Heart left ventricle (tissue), 16 donors: ENCODE results near the gene CLMN. TPM values are rescaled to one million over a fixed set of nuclear protein-coding genes. Genes with fewer than 3 reads are reported as not detected.

Experiments used
- ATAC-seq, 4 donors: fragments of 200-7000 bp; cut with Tn5 transposase; one replicate each; pipeline ENCODE4 v1.9.1; 2020 to 2022; ENCODE audit warnings: moderate library complexity in 4 of 4, mild to moderate bottlenecking in 3 of 4, moderate number of reproducible peaks in 1 of 4
- DNase-seq, 5 donors: peaks; one replicate each; pipeline ENCODE4 v3.0.0-alpha.2; 2020
- H3K27ac ChIP-seq, 12 donors: fragments of 200-600 bp; sonication (generic) in 4 of 12; one replicate each; pipeline versions ENCODE4 v1.5.0 to v1.8.0; 2016 to 2022; ENCODE audit warnings: mild to moderate bottlenecking in 2 of 12
- H3K27me3 ChIP-seq, 9 donors: fragments of 200-600 bp; sonication (generic) in 2 of 9; one replicate each; pipeline versions ENCODE4 v1.5.1 to v1.8.0; 2016 to 2022; ENCODE audit warnings: mild to moderate bottlenecking in 3 of 9
- H3K36me3 ChIP-seq, 9 donors: fragments of 200-600 bp; sonication (generic) in 2 of 9; one replicate each; pipeline versions ENCODE4 v1.5.0 to v1.8.0; 2018 to 2022; ENCODE audit warnings: mild to moderate bottlenecking in 2 of 9
- H3K4me1 ChIP-seq, 12 donors: fragments of 200-600 bp; sonication (generic) in 4 of 12; one replicate each; pipeline versions ENCODE4 v1.5.0 to v1.8.0; 2016 to 2022; ENCODE audit warnings: mild to moderate bottlenecking in 3 of 12
- H3K4me3 ChIP-seq, 12 donors: fragments of 200-600 bp; sonication (generic) in 4 of 12; one replicate each; pipeline versions ENCODE4 v1.5.0 to v1.8.0; 2017 to 2022; ENCODE audit warnings: mild to moderate bottlenecking in 9 of 12, moderate library complexity in 4 of 12
- H3K9me3 ChIP-seq, 12 donors: fragments of 200-600 bp; sonication (generic) in 4 of 12; one replicate each; pipeline versions ENCODE4 v1.5.0 to v1.8.0; 2016 to 2022; ENCODE audit warnings: mild to moderate bottlenecking in 1 of 12
- POLR2A ChIP-seq, 2 donors: fragments of 450-650 bp; IDR thresholded peaks; one replicate each; pipeline ENCODE4 v1.6.1; 2017; ENCODE audit warnings: antibody characterized with exemption in 2 of 2, mild to moderate bottlenecking in 2 of 2, moderate library complexity in 2 of 2
- WGBS, 4 donors: extraction: QIAGEN DNeasy Blood & Tissue Kit in 2 of 4; methylation state at CpG; one replicate each; pipeline versions ENCODE4 v1.1.5 to v1.1.7; 2013 to 2018; 5-methylcytosine and 5-hydroxymethylcytosine counted together
- intact Hi-C, 10 donors: fragments of 100-400 bp; cut with DNase I; formaldehyde crosslinking; loops; one replicate each; pipeline versions ENCODE4 v1.11.1 to v1.14.2; 2022
- polyA plus RNA-seq, 2 donors: library from polyadenylated mRNA; stranded (reverse); fragments of 200-250 nt; gene quantifications; one replicate each; pipeline ENCODE4 v1.2.3, GENCODE V29; 2013
- total RNA-seq, 9 donors: library from RNA; depleted of rRNA in 2 of 9; stranded (reverse); fragments of >200 nt in 2 of 9; fragmentation: NEBNext Ultra II Directional in 3 of 9; extraction: Animal tissue kit (Norgen Biotek cat#: 25700) in 3 of 9; gene quantifications; one replicate each; pipeline versions ENCODE4 v1.1.0 to v1.2.4, GENCODE V29; 2016 to 2023
- TF ChIP-seq, protein P1 (sequence below), 12 donors: fragments of 200-600 bp; sonication (generic) in 4 of 12; IDR thresholded peaks; one replicate each; pipeline versions ENCODE4 v1.5.0 to v1.8.0; 2018 to 2022; ENCODE audit warnings: antibody characterized with exemption in 12 of 12, mild to moderate bottlenecking in 5 of 12
- donor health status: ischemic (EF 13 %, LVEDD 7.1; RV severe dilation, severe dysfunction).
- donor health status: healthy with polysubstance abuse.
- donor health status: DM: no; HTN: yes; CAD: no.
- donor health status: DM: no; HTN: no; CAD: no.
- donor health status: ischemic (EF 25% LVEDD 6.9; RV normal size, moderate dysfunction).
- donor health status: ischemic (EF 25% LVEDD 5.7; RV mildly dilated, moderate dysfunction).
- donor health status: healthy.
- donor health status: DM: yes; HTN: yes; CAD: no.
- donor health status: ischemic (EF 35%, LVEDD 5.7; RV mildly dilated, moderate dysfunction).
- donor health status: nonischemic (EF 11% LVEDD 7.7; RV severe dilation, severe dysfunction).
- donor health status: DM: yes; HTN: yes; CAD: no.
- donor health status: PGD.
- donor health status: ischemic (EF 29% LVEDD 5.4; RV normal size, mild dysfunction).
- donor health status: nonischemic (EF 23%, LVEDD 6.1; RV moderate dilation, normal function).

The CLMN gene
- total and polyA plus RNA-seq, 11 donors: 3.1 to 10.2 (median 6.7) TPM

DNA sequence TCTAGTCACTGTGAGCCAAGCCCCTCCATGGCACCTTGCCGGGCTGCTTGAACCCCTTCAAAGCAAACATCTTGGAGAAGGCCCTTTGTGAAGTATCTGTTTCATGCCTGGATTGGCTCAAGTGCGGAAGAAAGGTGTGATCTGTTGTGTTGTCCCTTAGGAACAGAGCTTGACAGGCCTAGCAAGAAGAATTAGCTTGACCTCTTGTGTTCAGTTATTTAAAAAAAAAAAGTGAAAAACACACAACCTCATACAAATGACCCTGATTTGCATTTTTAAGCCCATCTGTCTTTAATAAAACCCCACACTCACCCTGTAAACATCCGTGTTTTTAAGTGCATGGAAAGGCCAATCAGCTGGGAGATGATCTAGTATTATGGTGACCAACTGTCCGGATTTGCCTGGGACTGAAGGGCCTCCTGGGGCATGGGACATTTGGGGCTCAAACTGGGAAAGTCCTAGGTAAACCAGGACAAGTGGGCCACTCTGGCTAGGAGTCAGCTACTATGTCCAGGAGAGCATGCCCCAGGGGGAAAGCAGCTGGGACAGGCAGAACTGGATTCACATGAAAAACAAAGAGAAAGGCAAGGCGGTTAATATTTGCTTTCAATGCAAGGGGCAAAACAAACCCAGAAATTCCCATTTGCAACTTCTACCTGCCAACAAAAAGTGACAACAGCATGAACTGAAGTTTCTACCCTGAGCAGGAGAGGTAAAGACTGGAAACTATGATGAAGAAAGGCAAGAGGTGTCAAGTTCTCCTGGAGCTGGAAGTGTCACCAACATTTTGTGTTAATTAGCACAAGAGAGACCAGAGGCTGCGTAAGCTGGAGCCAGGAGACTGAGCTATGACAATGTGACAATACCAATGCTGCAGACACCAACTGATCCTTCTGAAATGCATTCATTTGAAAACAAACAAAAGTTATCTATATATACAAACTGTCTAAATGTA, 78.6 kb downstream of the CLMN start:
- no peak overlapping the region for H3K4me3 ChIP-seq
- H3K9me3 ChIP-seq: no peaks in the 10 kb centered on the region
- DNase-seq (no peak), ATAC-seq (no peak)
- H3K4me1 ChIP-seq: peaks cover 0 to 16% (median 7%) of the 10 kb centered on the region in 12 donors
- intact Hi-C loops: no loop called here
- no peaks in the 10 kb centered on the region for H3K36me3 ChIP-seq
- no peak for TF ChIP-seq POLR2A (IDR thresholded peaks at IDR 0.05)
- TF ChIP-seq, protein P1, sequence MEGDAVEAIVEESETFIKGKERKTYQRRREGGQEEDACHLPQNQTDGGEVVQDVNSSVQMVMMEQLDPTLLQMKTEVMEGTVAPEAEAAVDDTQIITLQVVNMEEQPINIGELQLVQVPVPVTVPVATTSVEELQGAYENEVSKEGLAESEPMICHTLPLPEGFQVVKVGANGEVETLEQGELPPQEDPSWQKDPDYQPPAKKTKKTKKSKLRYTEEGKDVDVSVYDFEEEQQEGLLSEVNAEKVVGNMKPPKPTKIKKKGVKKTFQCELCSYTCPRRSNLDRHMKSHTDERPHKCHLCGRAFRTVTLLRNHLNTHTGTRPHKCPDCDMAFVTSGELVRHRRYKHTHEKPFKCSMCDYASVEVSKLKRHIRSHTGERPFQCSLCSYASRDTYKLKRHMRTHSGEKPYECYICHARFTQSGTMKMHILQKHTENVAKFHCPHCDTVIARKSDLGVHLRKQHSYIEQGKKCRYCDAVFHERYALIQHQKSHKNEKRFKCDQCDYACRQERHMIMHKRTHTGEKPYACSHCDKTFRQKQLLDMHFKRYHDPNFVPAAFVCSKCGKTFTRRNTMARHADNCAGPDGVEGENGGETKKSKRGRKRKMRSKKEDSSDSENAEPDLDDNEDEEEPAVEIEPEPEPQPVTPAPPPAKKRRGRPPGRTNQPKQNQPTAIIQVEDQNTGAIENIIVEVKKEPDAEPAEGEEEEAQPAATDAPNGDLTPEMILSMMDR (IDR thresholded peaks at IDR 0.05): no peak
- H3K27me3 ChIP-seq: peaks cover 0 to 8% (median 0%) of the 10 kb centered on the region in 9 donors
- 77 to 86% (median 85%) methylated on average over 6 of the region's 6 CpGs for WGBS, 4 donors
- no peak overlapping the region for H3K27ac ChIP-seq

DNA sequence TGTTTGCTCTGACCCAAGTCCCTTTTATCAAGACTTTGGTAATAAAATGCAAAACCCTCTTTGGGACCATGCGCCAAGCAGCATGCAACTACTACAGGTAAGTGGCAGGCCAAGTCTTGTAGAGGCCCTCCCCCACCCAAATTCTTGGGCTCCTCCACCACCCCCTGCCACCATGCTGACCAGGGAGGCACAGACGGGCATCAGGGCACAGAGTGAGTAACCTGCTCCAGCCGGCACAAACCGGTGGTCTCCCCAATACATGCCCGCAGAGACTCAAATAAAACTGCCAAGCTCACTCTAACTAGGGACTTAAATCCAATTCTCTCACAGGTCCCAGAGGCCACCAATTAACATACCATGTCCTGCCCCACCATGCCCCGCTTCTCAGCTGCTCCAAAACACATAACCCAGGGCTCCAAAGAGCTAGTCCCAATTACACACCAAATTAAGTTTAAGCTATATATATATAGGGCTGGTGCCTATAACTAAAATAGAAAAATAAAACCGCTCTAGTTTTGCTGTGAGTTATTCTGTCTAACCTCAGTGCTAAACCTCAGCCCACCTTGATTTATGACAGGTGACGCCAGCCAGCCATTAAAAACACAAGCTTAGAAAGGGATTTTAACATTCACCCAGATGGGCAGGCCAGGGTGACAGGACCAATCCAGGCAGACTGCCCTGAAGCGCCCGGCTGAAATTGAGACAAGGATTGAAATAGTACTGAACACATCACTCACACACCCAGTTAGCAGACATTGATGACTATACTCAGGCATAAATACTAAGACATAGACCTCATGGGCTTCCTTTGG, 81.0 kb downstream of the CLMN start:
- H3K27me3 ChIP-seq: peaks cover 0 to 8% (median 0%) of the 10 kb centered on the region in 9 donors
- peaks cover 0 to 41% (median 12%) of the 10 kb centered on the region in 12 donors for H3K4me1 ChIP-seq
- no peaks in the 10 kb centered on the region for H3K9me3 ChIP-seq
- H3K27ac ChIP-seq: no peak overlapping the region
- no peak for TF ChIP-seq POLR2A (IDR thresholded peaks at IDR 0.05)
- TF ChIP-seq, protein P1 (IDR thresholded peaks at IDR 0.05): no peak
- ATAC-seq: no peak
- 95 to 97% (median 96%) methylated on average over 10 of the region's 10 CpGs for WGBS, 4 donors
- intact Hi-C loops: loop anchor here in 2 of 10 donors (10.0 kb wide), 2 partner anchors 176 to 196 kb away; no protein-coding TSS in a partner anchor
- no peak for DNase-seq
- no peak overlapping the region for H3K4me3 ChIP-seq
- H3K36me3 ChIP-seq: no peaks in the 10 kb centered on the region

DNA sequence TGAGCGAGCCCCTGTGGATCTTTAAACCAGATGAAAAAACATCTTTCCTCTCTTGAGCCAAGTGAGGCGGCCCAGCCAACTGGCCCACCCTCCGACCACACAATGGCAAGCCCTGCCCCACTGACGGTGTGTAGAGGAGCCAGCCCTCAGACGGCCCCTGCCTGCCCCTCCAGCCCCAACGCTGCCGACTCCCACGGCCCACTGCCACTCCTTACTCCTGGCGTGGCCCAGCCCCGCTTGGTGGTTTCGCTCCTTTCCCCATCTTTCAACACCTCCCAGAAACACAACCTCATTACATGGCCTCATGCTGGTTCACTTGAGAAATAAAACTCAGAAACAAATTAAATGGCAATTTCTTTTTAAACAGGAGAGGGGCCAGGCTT, 81.8 kb downstream of the CLMN start:
- peak overlapping the region in 3 of 12 donors; percentile 19 to 26 (median 22) for H3K27ac ChIP-seq
- peaks cover 0 to 44% (median 12%) of the 10 kb centered on the region in 12 donors for H3K4me1 ChIP-seq
- no peaks in the 10 kb centered on the region for H3K36me3 ChIP-seq
- TF ChIP-seq, protein P1 (IDR thresholded peaks at IDR 0.05): no peak
- no peak for TF ChIP-seq POLR2A (IDR thresholded peaks at IDR 0.05)
- ATAC-seq (peak in 3 of 4 donors; percentile 21 to 43 (median 41)), DNase-seq (peak in 3 of 5 donors; percentile 35 to 40 (median 37))
- H3K4me3 ChIP-seq: no peak overlapping the region
- WGBS, 4 donors: 66 to 77% (median 73%) methylated on average over 11 of the region's 11 CpGs
- H3K27me3 ChIP-seq: peaks cover 0 to 8% (median 0%) of the 10 kb centered on the region in 9 donors
- no peaks in the 10 kb centered on the region for H3K9me3 ChIP-seq
- intact Hi-C loops: loop anchor here in 2 of 10 donors (10.0 kb wide), 2 partner anchors 177 to 197 kb away; no protein-coding TSS in a partner anchor
